Peyer's patch (tissue), 4 donors: ENCODE data around the gene PMP22. TPM values are rescaled to one million over a fixed set of nuclear protein-coding genes. Genes with fewer than 3 reads are reported as not detected.
A peak's percentile ranks its signal among the peaks of the same experiment; 100 is the strongest.

ENCODE experiments used
- DNase-seq, 3 donors: peaks; one replicate each; pipeline ENCODE4 v3.0.0-alpha.2; 2017 to 2019
- H3K27ac ChIP-seq, 4 donors: fragments of 200-600 bp; sonication (generic); one replicate each; pipeline ENCODE4 v1.5.1; 2016 to 2019
- H3K27me3 ChIP-seq, 2 donors: fragments of 200-600 bp; sonication (generic); one replicate each; pipeline ENCODE4 v1.5.1; 2019
- H3K36me3 ChIP-seq, 3 donors: fragments of 200-600 bp; sonication (generic); one replicate each; pipeline ENCODE4 v1.5.1; 2016 to 2019
- H3K4me1 ChIP-seq, 4 donors: fragments of 200-600 bp; sonication (generic); one replicate each; pipeline ENCODE4 v1.5.1; 2016 to 2019
- H3K4me3 ChIP-seq, 4 donors: fragments of 200-600 bp; sonication (generic); 1 replicate in 3 of 4; 2 replicates in 1 of 4; pipeline ENCODE4 v1.5.1; 2016 to 2019; ENCODE audit warnings: mild to moderate bottlenecking in 1 of 4
- H3K9me3 ChIP-seq, 4 donors: fragments of 200-600 bp; sonication (generic); one replicate each; pipeline ENCODE4 v1.5.1; 2016 to 2019; ENCODE audit warnings: mild to moderate bottlenecking in 1 of 4
- POLR2A ChIP-seq, 2 donors: fragments of 450-650 bp; IDR thresholded peaks; one replicate each; pipeline ENCODE4 v1.5.1; 2017; ENCODE audit warnings: antibody characterized with exemption in 2 of 2, mild to moderate bottlenecking in 2 of 2, moderate library complexity in 2 of 2
- total RNA-seq, 4 donors: library from RNA; depleted of rRNA; stranded (reverse); fragments of >200 nt; gene quantifications; one replicate each; pipeline ENCODE4 v1.1.0, GENCODE V29; 2016
- TF ChIP-seq, protein P1 (sequence below), 6 experiments: fragments of 450-650 bp in 4 of 6; fragments of 200-600 bp in 2 of 6; sonication (generic) in 1 of 6; IDR thresholded peaks; one replicate each; pipeline ENCODE4 v1.5.1; 2017 to 2019; ENCODE audit warnings: antibody characterized with exemption in 6 of 6, mild to moderate bottlenecking in 3 of 6, moderate library complexity in 1 of 6

Gene PMP22
- total RNA-seq, 4 donors from 2014 or later, result 37.1 to 474 (median 298) TPM

GRCh38 chr17:15262291-15263205 lies 2.6 kb downstream of the PMP22 start:
- peak; percentile 79 to 92 for TF ChIP-seq POLR2A (IDR thresholded peaks at IDR 0.05)
- TF ChIP-seq, protein P1, sequence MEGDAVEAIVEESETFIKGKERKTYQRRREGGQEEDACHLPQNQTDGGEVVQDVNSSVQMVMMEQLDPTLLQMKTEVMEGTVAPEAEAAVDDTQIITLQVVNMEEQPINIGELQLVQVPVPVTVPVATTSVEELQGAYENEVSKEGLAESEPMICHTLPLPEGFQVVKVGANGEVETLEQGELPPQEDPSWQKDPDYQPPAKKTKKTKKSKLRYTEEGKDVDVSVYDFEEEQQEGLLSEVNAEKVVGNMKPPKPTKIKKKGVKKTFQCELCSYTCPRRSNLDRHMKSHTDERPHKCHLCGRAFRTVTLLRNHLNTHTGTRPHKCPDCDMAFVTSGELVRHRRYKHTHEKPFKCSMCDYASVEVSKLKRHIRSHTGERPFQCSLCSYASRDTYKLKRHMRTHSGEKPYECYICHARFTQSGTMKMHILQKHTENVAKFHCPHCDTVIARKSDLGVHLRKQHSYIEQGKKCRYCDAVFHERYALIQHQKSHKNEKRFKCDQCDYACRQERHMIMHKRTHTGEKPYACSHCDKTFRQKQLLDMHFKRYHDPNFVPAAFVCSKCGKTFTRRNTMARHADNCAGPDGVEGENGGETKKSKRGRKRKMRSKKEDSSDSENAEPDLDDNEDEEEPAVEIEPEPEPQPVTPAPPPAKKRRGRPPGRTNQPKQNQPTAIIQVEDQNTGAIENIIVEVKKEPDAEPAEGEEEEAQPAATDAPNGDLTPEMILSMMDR (IDR thresholded peaks at IDR 0.05), result peak in 3 of 6 experiments; percentile 19 to 38 (median 29)
- Histone ChIP-seq H3K27me3 (no peaks in the 10 kb centered on the region), H3K4me3 (peak overlapping the region; percentile 39 to 84 (median 58))

GRCh38 chr17:15261802-15262290 lies 3.3 kb downstream of the PMP22 start:
- peak overlapping the region; percentile 39 to 84 (median 58) for H3K4me3 ChIP-seq
- DNase-seq, result no peak
- H3K9me3 ChIP-seq, result no peaks in the 10 kb centered on the region
- peak overlapping the region; percentile 72 to 99 (median 92) for H3K27ac ChIP-seq
- peaks cover 0 to 47% (median 4%) of the 10 kb centered on the region in 4 donors for H3K4me1 ChIP-seq
- peaks cover 0 to 26% (median 0%) of the 10 kb centered on the region in 3 donors for H3K36me3 ChIP-seq
- no peak for TF ChIP-seq POLR2A (IDR thresholded peaks at IDR 0.05)
- TF ChIP-seq, protein P1 (IDR thresholded peaks at IDR 0.05), result no peak
- H3K27me3 ChIP-seq, result no peaks in the 10 kb centered on the region

More at GRCh38 chr17:15262291-15263205, 2.6 kb downstream of the PMP22 start:
- Histone ChIP-seq H3K36me3 (peaks cover 0 to 21% (median 0%) of the 10 kb centered on the region in 3 donors), H3K9me3 (no peaks in the 10 kb centered on the region), H3K27ac (peak overlapping the region; percentile 72 to 99 (median 92)), H3K4me1 (peaks cover 0 to 42% (median 2%) of the 10 kb centered on the region in 4 donors)
- peak; percentile 35 to 93 (median 91) for DNase-seq

DNA sequence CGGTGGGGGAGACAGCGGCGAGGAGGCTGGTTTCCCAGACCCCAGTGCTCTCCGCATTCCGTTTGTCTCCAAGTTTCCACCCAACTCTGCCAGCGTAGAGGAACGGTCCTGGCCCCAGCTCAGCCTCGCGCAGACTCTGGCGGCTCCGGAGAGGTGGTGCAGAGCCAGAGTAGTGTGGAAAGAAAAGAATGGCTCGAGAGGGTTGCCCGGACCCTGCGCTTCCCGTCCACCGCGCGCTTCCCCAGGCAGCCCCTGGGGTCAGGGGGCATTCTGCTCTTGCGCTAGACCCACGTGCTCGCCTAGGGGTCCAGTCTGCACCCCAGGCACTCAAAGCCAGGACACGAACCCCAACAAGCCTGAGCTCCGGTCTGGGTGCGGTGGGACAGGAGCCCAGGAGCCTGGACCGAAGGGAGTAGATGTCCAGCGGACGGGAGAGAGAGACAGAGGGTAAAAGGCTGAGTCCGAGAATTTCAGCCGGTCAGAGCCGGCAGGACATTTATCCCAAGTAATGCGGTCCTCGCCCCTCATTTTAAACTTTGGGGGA lies 3.8 kb downstream of the PMP22 start:
- Histone ChIP-seq H3K27ac (peak overlapping the region; percentile 72 to 99 (median 92)), H3K4me3 (peak overlapping the region; percentile 39 to 84 (median 58)), H3K36me3 (peaks cover 0 to 31% (median 0%) of the 10 kb centered on the region in 3 donors), H3K4me1 (peaks cover 0 to 52% (median 4%) of the 10 kb centered on the region in 4 donors), H3K27me3 (no peaks in the 10 kb centered on the region), H3K9me3 (no peaks in the 10 kb centered on the region)
- TF ChIP-seq POLR2A (IDR thresholded peaks at IDR 0.05), result peak in 1 of 2 donors; percentile 12
- TF ChIP-seq, protein P1 (IDR thresholded peaks at IDR 0.05), result peak in 2 of 6 experiments; percentile 10 to 26
- DNase-seq, result peak in 2 of 3 donors; percentile 60 to 74

- Histone ChIP-seq H3K36me3 (peaks cover 0 to 39% (median 0%) of the 10 kb centered on the region in 3 donors), H3K4me1 (peaks cover 0 to 56% (median 4%) of the 10 kb centered on the region in 4 donors), H3K27ac (peak overlapping the region; percentile 72 to 99 (median 92)), H3K4me3 (peak overlapping the region; percentile 39 to 84 (median 58)), H3K27me3 (no peaks in the 10 kb centered on the region), H3K9me3 (no peaks in the 10 kb centered on the region)
- peak; percentile 32 to 91 (median 88) for DNase-seq
- TF ChIP-seq, protein P1 (IDR thresholded peaks at IDR 0.05), result peak in 5 of 6 experiments; percentile 24 to 97 (median 94)
- no peak for TF ChIP-seq POLR2A (IDR thresholded peaks at IDR 0.05)
Measured at GRCh38 chr17:15260376-15261257, 4.5 kb downstream of the PMP22 start.
